GM19239 (cell line): Measurements from ENCODE around the gene ASTN2.

Experiments
- DNase-seq: peaks from one replicate; pipeline ENCODE4 v3.0.0; 2011; ENCODE audit warnings: low spot score; ENCODE audit not compliant: insufficient read length
- FAIRE-seq: peaks from 2 replicates; lab custom pipeline; 2011; peaks lifted over from hg19 to GRCh38; lab: Jason Lieb, UNC

ASTN2 gene

DNA sequence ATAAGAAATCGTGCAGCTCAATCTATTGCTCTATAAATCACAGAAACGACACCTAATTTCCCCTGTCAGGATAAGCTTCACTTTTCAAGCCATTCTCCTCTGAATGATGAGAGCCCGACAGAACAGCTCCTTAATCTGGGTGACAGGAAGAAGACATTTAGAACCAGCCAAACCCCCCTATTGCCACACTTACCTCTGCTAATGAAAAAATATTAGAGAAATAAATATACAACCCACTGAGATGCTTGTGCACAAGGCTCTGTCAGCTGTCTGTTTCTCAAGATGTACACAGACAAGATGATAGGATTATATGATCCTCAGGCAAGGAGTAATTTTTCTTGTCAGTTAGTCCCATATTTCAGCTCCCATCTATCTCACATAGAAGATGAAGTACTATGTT, 785.2 kb downstream of the ASTN2 start:
- no peak for FAIRE-seq

DNA sequence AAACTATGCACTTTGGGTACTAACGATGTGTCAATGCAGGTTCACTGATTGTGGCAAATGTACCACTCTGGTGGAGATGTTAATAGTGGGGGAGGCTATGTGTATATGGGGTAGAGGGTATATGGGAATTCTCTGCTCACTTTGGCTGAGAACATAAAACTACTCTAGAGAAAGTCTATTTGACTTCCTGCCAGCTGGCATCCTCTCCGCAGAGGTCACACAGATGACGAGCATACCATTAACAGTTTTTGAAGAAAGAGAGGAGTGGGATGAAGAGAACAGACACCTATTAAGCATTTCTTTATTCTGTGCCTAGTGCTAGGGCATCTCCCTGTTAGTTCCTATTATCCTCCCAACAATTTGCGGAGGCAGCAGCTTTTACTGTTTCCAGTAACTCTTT, 786.1 kb downstream of the ASTN2 start:
- FAIRE-seq (no peak), DNase-seq (no peak)

More for the DNA sequence above, 785.2 kb downstream of the ASTN2 start:
- DNase-seq = no peak

DNA sequence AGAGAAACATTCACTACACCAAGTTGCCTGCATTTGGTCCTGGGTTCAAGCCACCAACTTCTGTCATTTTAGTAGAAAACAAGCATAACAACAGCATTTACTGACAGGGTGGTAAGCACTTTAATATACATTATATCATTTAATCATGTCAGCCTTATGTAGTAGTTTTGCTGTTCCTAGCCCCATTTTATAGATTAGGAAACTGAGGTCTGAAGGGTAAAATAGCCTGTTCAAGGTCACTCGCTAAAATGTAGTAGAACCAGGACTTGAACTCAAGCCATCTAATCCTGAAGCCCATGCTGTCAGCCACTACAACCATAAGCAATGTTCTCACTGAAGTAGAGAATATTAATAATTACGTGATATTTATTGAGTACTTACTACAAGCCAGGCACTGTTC, 787.4 kb downstream of the ASTN2 start:
- no peak for FAIRE-seq
- DNase-seq = no peak

GRCh38 chr9:116626762-116627161, 788.1 kb downstream of the ASTN2 start:
- DNase-seq (no peak), FAIRE-seq (no peak)

DNA sequence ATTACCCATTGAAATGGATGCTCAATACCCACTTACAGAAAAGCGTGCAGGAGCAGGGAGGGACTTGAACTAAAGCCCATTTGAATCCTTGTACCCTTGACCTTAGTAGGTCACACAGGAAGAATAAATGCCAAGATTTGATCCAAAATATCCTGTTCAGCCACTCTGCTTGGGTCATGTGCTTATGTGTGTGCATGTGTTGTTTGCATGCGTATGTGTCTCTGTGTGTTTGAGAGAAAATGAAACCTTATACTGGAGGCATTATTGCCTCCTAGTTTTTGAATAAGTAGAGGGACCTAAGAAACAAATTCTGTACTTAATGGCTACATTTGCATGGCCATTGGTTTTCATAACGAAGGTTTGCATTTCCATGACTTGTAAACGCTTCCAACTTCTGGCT, 791.1 kb downstream of the ASTN2 start:
- no peak for DNase-seq
- FAIRE-seq = no peak

DNA sequence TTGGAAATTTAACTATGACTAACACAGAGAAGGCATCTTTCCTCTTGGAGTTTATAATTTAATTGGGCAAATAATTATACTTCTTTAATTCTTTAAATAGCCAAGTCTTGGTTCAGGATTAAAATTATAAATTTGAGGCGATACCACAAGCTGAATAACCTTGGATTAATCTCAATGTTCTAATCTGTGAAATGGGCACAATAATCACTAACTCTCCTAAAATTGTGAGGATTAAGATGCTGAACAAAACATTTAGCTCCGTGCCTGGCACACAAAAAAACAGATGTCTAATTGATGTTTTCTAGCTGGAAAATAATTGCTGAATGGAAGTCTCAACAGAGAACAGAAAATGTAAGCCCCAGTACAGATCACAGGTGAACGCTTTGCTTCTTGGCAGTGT, 797.5 kb downstream of the ASTN2 start:
- no peak for FAIRE-seq

GRCh38 chr9:116616304-116616914, 798.4 kb downstream of the ASTN2 start:
- DNase-seq (no peak), FAIRE-seq (no peak)

More for the DNA sequence above, 797.5 kb downstream of the ASTN2 start:
- DNase-seq = no peak

DNA sequence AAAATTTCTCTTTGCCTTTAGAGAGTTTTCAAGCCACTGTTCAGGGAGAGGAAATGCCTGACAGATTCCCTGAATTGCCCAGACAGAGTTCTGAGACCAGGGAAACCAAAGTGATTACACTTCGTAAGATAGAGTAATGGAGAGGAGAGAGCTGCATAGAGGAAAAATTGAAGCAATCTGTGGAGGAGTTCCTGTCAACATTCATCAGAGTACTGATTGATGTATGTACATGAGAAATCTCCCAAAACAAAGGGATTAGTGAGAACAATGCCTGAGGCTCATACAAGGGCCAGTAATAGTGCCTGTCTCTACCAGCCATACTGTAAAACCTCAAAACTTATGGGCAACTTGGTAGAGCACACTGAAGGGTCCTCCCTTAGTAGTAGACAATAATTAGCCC, 806.8 kb downstream of the ASTN2 start:
- DNase-seq (no peak), FAIRE-seq (no peak)

- DNase-seq = no peak
- FAIRE-seq = no peak
Measured at GRCh38 chr9:116605904-116606341, 808.9 kb downstream of the ASTN2 start.

DNA sequence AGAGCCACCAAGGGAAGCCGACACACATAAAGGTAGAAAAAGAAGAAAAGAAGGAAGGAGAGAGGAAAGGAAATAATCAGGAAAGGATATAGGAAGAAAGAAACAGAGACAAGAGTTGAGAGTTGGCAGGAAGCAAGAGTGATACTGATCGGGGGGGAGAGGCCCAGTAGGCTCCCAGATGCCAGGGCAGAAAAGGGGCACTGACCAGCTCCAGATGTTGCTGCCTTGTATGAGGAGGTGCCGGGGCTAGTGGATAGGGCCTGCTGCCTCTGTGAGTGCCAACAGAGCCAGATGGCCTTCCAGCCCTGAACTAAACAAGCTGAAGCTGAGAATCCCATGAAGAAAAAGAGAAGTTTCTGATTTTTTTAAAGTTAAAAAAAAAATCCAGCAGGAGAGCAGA, 809.8 kb downstream of the ASTN2 start:
- no peak for FAIRE-seq
- DNase-seq = no peak

- DNase-seq = no peak
- FAIRE-seq = no peak
Measured at GRCh38 chr9:116604251-116604650, 810.6 kb downstream of the ASTN2 start.

DNA sequence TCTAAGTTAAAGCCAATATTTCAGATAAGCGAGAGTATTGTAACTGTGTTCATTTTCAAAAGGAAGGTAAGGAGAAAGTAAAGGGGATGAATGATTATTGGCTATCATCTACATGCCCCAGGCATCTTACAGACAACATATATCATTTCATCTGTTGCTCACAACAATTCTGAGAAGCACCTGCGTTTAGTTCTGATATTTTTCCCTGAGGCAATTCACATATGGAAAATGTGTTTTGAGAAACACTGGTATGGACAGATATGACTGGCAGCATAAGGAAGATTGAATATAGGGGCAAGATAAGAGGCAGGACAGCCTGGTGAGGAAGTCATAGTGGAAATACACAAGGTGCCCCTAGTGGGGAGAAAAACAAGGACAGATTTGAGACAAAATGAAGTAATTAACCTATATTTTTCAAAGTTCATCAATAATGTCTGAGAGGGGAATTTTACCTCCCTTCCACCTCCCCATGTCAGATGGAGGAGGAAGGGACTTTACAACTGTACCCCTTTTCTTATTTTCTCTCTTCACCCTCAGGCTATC, 815.4 kb downstream of the ASTN2 start:
- DNase-seq = no peak
- no peak for FAIRE-seq

GRCh38 chr9:116596646-116597045, 818.2 kb downstream of the ASTN2 start:
- no peak for DNase-seq
- no peak for FAIRE-seq

GRCh38 chr9:116594547-116594946, 820.3 kb downstream of the ASTN2 start:
- FAIRE-seq (no peak), DNase-seq (no peak)

- DNase-seq (no peak), FAIRE-seq (no peak)
Measured at GRCh38 chr9:116592970-116593369, 821.9 kb downstream of the ASTN2 start.

GRCh38 chr9:116589392-116590354, 825.2 kb downstream of the ASTN2 start:
- FAIRE-seq (peak; percentile 75), DNase-seq (peak; percentile 22)

DNA sequence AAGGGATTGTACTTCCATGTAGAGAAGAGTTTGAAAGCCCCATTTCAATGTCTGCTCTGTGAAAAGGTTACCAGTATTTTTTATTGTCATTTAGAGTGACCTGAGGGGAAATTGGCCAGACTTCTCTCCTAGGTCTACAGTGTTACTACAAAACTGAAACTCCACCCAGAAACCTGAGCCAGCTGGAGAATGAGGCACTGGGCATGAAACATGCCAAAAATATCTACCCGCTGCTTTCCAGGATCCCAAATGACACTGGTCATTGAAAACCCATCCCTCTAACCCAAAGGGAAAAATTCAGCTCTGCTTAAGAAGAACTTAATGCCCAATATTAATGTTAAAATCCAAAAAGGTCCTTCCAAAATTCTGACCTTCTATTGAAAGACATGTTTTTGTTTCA, 826.9 kb downstream of the ASTN2 start:
- FAIRE-seq (no peak), DNase-seq (no peak)

DNA sequence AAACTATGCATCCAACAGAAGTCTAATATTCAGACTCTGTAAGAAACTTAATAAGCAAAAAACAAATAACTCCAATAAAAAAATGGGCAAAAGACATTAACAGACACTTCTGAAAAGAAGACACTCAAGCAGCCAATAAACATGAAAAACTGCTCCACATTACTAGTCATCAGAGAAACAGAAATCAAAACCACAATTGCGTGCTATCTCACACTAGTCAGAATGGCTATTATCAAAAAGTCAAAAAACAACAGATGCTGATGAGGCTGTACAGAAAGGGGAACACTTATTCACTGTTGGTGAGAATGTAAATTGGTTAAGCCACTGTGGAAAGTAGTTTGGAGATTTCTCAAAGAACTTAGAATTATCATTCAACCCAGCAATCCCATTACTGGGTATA, 829.0 kb downstream of the ASTN2 start:
- DNase-seq = no peak
- FAIRE-seq = no peak

- FAIRE-seq (no peak), DNase-seq (no peak)
Measured at GRCh38 chr9:116585204-116585603, 829.7 kb downstream of the ASTN2 start.

DNA sequence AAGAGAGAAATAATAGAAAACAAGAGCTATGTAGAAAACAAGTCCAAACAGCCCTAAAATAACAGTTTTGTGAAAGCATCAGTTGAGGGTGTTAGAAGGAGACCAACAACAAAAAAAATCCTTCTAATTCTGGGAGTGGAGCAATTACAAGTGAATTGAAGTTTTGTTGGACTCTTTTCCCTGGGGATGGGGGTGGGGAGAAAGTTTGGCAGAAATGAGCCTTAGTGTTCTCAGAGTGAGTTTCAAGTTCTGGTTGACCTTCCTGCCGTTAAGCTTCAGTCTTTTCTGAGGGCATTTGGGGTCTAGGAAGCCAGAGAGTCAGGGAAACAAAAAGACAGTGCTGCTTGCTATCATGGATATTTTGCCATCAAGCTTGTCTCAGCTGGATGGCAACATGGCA, 834.0 kb downstream of the ASTN2 start:
- DNase-seq (no peak), FAIRE-seq (no peak)

- FAIRE-seq (no peak), DNase-seq (no peak)
Measured at GRCh38 chr9:116576386-116576785, 838.5 kb downstream of the ASTN2 start.
